WTC11 (cell line): ENCODE data around the gene MYCBP2. TPM values are rescaled to one million over a fixed set of nuclear protein-coding genes. Genes with fewer than 3 reads are reported as not detected.

ENCODE experiments used
- ATAC-seq: fragments of 200-7000 bp; cut with Tn5 transposase; 2 replicates; pipeline ENCODE4 v1.10.0; 2021; ENCODE audit warnings: mild to moderate bottlenecking, moderate library complexity
- CTCF ChIA-PET: fragments of 300-600 bp; sonication (Branson Sonifier 250); formaldehyde crosslinking; loops from one replicate; lab custom pipeline; 2021; ENCODE audit warnings: antibody characterized with exemption; lab: Charles Lee
- POLR2A ChIA-PET: fragments of 350-600 bp; sonication (Branson Sonifier 250); formaldehyde crosslinking; loops from one replicate; lab custom pipeline; 2021; ENCODE audit warnings: antibody characterized with exemption; lab: Charles Lee
- DNase-seq: peaks from one replicate; pipeline ENCODE4 v3.0.0; 2021; ENCODE audit warnings: low spot score
- H3K27ac Mint-ChIP-seq: 2 replicates; pipeline ENCODE4 v1.8.0; 2021; ENCODE audit warnings: mixed read lengths
- H3K27me3 Mint-ChIP-seq: 2 replicates; pipeline ENCODE4 v1.8.0; 2021; ENCODE audit warnings: low read depth, mild to moderate bottlenecking, moderate library complexity, mixed read lengths
- H3K36me3 Mint-ChIP-seq: 2 replicates; pipeline ENCODE4 v1.8.0; 2021; ENCODE audit warnings: mixed read lengths
- H3K4me1 Mint-ChIP-seq: 2 replicates; pipeline ENCODE4 v1.8.0; 2022; ENCODE audit warnings: mixed read lengths
- H3K4me3 Mint-ChIP-seq: 2 replicates; pipeline ENCODE4 v1.8.0; 2021; ENCODE audit warnings: mild to moderate bottlenecking, moderate library complexity, mixed read lengths
- H3K9me3 Mint-ChIP-seq: 2 replicates; pipeline ENCODE4 v1.8.0; 2021; ENCODE audit warnings: mixed read lengths
- ARID4B ChIP-seq: sonication (generic); formaldehyde crosslinking; IDR thresholded peaks from 2 replicates; pipeline ENCODE4 v1.8.0; 2023; ENCODE audit warnings: missing genetic modification reagents, mild to moderate bottlenecking, borderline replicate concordance
- CTCF ChIP-seq: fragments of 200-600 bp; IDR thresholded peaks from 2 replicates; pipeline ENCODE4 v1.8.0; 2022; ENCODE audit warnings: antibody characterized with exemption
- ERG ChIP-seq: fragments of 250-450 bp; sonication (Bioruptor Pico); IDR thresholded peaks from 2 replicates; pipeline ENCODE4 v1.8.0; 2021; ENCODE audit warnings: mild to moderate bottlenecking
- FOXP1 ChIP-seq: sonication (generic); formaldehyde crosslinking; IDR thresholded peaks from 2 replicates; pipeline ENCODE4 v1.8.0; 2022; ENCODE audit warnings: missing genetic modification reagents, mild to moderate bottlenecking, moderate library complexity, borderline replicate concordance
- FOXP4 ChIP-seq: sonication (generic); formaldehyde crosslinking; IDR thresholded peaks from 2 replicates; pipeline ENCODE4 v1.8.0; 2022; ENCODE audit warnings: mild to moderate bottlenecking, missing genetic modification reagents
- GRHL2 ChIP-seq: fragments of 250-450 bp; sonication (Bioruptor Pico); IDR thresholded peaks from 2 replicates; pipeline ENCODE4 v1.8.0; 2022; ENCODE audit warnings: mild to moderate bottlenecking, moderate library complexity; ENCODE audit not compliant: insufficient replicate concordance, severe bottlenecking
- IRF1 ChIP-seq: sonication (generic); formaldehyde crosslinking; IDR thresholded peaks from 2 replicates; pipeline ENCODE4 v1.8.0; 2023; ENCODE audit warnings: missing genetic modification reagents
- JUN ChIP-seq: sonication (generic); formaldehyde crosslinking; IDR thresholded peaks from 2 replicates; pipeline ENCODE4 v1.8.0; 2023; ENCODE audit warnings: mild to moderate bottlenecking, missing genetic modification reagents
- KAT7 ChIP-seq: sonication (generic); formaldehyde crosslinking; IDR thresholded peaks from 2 replicates; pipeline ENCODE4 v1.8.1; 2023; ENCODE audit warnings: missing genetic modification reagents, mild to moderate bottlenecking, borderline replicate concordance
- NFE2L1 ChIP-seq: sonication (generic); formaldehyde crosslinking; IDR thresholded peaks from 2 replicates; pipeline ENCODE4 v1.8.1; 2023; ENCODE audit warnings: missing genetic modification reagents
- NR2C2 ChIP-seq: sonication (generic); formaldehyde crosslinking; IDR thresholded peaks from 2 replicates; pipeline ENCODE4 v1.8.0; 2022; ENCODE audit warnings: mild to moderate bottlenecking, missing genetic modification reagents
- PRRX2 ChIP-seq: fragments of 250-450 bp; sonication (Bioruptor Pico); IDR thresholded peaks from 2 replicates; pipeline ENCODE4 v1.8.0; 2021; ENCODE audit warnings: mild to moderate bottlenecking
- SMAD4 ChIP-seq: sonication (generic); formaldehyde crosslinking; IDR thresholded peaks from 2 replicates; pipeline ENCODE4 v1.8.0; 2022; ENCODE audit warnings: mild to moderate bottlenecking, missing genetic modification reagents
- STAT6 ChIP-seq: sonication (generic); formaldehyde crosslinking; conservative IDR thresholded peaks from 2 replicates; pipeline ENCODE4 v1.8.1; 2023; ENCODE audit warnings: mild to moderate bottlenecking, low read depth, missing genetic modification reagents, moderate library complexity
- TCF7 ChIP-seq: sonication (generic); formaldehyde crosslinking; IDR thresholded peaks from 2 replicates; pipeline ENCODE4 v1.8.0; 2022; ENCODE audit warnings: mild to moderate bottlenecking, low read depth, missing genetic modification reagents, moderate library complexity
- ZMAT4 ChIP-seq: fragments of 250-450 bp; sonication (Bioruptor Pico); IDR thresholded peaks from 2 replicates; pipeline ENCODE4 v1.9.0; 2021; ENCODE audit warnings: mild to moderate bottlenecking
- ZNF396 ChIP-seq: fragments of 250-450 bp; sonication (Bioruptor Pico); IDR thresholded peaks from 2 replicates; pipeline ENCODE4 v1.8.0; 2021; ENCODE audit warnings: mild to moderate bottlenecking, moderate library complexity, borderline replicate concordance
- ZNF423 ChIP-seq: fragments of 250-450 bp; sonication (Bioruptor Pico); IDR thresholded peaks from 2 replicates; pipeline ENCODE4 v2.1.2; 2022; ENCODE audit warnings: mild to moderate bottlenecking, moderate library complexity
- ZSCAN18 ChIP-seq: fragments of 250-450 bp; sonication (Bioruptor Pico); IDR thresholded peaks from 2 replicates; pipeline ENCODE4 v2.1.2; 2022; ENCODE audit warnings: mild to moderate bottlenecking, moderate library complexity
- total RNA-seq: library from RNA; stranded (reverse); gene quantifications from 3 replicates; pipeline ENCODE4 v1.2.3, GENCODE V29; 2021

The MYCBP2 gene
- total RNA-seq, 1 experiment from 2014 or later, result 54.3 TPM

- no peak for TF ChIP-seq ERG (CRISPR knock-in tag)
- TF ChIP-seq FOXP1 (CRISPR knock-in tag), result no peak
These were observed 155.4 kb downstream of the MYCBP2 start (continued) for GRCh38 chr13:77171451-77171850.

GRCh38 chr13:77168237-77168636 is 158.7 kb downstream of the MYCBP2 start:
- H3K4me1 Mint-ChIP-seq, result no peaks in the 10 kb centered on the region
- ChIA-PET CTCF (interaction anchor here (0.8 kb wide), 1 partner anchor 149 kb away, joined by 3 read pairs; no protein-coding TSS in a partner anchor), POLR2A (no interaction called here)
- H3K4me3 Mint-ChIP-seq, result no peak overlapping the region
- no peak for DNase-seq
- ATAC-seq, result no peak
- peaks cover 17% of the 10 kb centered on the region for H3K36me3 Mint-ChIP-seq
- H3K9me3 Mint-ChIP-seq, result no peaks in the 10 kb centered on the region
- H3K27ac Mint-ChIP-seq, result no peak overlapping the region
- TF ChIP-seq NR2C2 (CRISPR knock-in tag) (no peak), FOXP4 (no peak), CTCF (no peak), GRHL2 (CRISPR knock-in tag) (no peak), ZNF396 (CRISPR knock-in tag) (no peak), IRF1 (CRISPR knock-in tag) (no peak), SMAD4 (CRISPR knock-in tag) (no peak), ARID4B (CRISPR knock-in tag) (no peak)
- H3K27me3 Mint-ChIP-seq, result no peaks in the 10 kb centered on the region

GRCh38 chr13:77150651-77151050 is 176.2 kb downstream of the MYCBP2 start:
- H3K36me3 Mint-ChIP-seq, result peaks cover 8% of the 10 kb centered on the region
- no peaks in the 10 kb centered on the region for H3K9me3 Mint-ChIP-seq
- H3K4me3 Mint-ChIP-seq, result no peak overlapping the region
- H3K27ac Mint-ChIP-seq, result no peak overlapping the region
- CTCF ChIA-PET, result no interaction called here
- no peaks in the 10 kb centered on the region for H3K4me1 Mint-ChIP-seq
- POLR2A ChIA-PET, result no interaction called here
- DNase-seq, result no peak
- no peaks in the 10 kb centered on the region for H3K27me3 Mint-ChIP-seq
- ATAC-seq, result no peak
- TF ChIP-seq NFE2L1 (CRISPR knock-in tag), result no peak
- no peak for TF ChIP-seq ZNF423 (CRISPR knock-in tag)
- TF ChIP-seq ZSCAN18 (CRISPR knock-in tag), result no peak
- no peak for TF ChIP-seq STAT6 (CRISPR knock-in tag)
- TF ChIP-seq ZMAT4 (CRISPR knock-in tag), result no peak
- TF ChIP-seq JUN, result no peak
- no peak for TF ChIP-seq KAT7 (CRISPR knock-in tag)
- TF ChIP-seq PRRX2 (CRISPR knock-in tag), result no peak
- TF ChIP-seq GRHL2 (CRISPR knock-in tag), result no peak
- no peak for TF ChIP-seq TCF7
